SK-N-MC (cell line): Measurements from ENCODE around the gene MYO9A.

Experiments
- EZH2 ChIP-seq: fragments of 200-600 bp; sonication (generic); IDR thresholded peaks from one replicate; pipeline ENCODE4 v1.6.1; 2017; ENCODE audit warnings: antibody characterized with exemption
- FOXP2 ChIP-seq: optimal IDR thresholded peaks from 2 replicates; pipeline ENCODE3; 2011; ENCODE audit warnings: mild to moderate bottlenecking, moderate library complexity; ENCODE audit not compliant: insufficient read depth; ENCODE audit errors: extremely low read length, control extremely low read depth
- POLR2AphosphoS5 ChIP-seq: IDR thresholded peaks from 2 replicates; pipeline ENCODE4 v1.6.1; 2012; ENCODE audit warnings: mild to moderate bottlenecking, low read depth, low read length, borderline replicate concordance

DNA sequence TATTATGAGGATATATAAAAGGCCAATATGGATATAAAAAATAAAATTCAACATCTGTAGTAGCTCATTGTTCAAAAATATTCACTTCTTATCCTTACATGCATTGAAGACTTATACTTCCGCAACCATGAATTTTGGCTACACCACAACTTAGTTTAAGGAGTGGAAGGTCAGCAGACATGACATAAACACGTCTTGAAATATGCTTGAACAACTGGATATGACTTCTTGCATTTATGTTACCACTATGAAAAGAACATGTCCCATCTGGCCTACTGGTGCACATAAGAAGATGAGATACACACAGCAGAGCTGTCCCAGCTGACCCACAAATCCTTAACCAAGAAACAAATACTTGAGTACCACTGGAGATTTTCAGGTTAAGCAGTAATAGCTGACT is 52.1 kb downstream of the MYO9A start:
- TF ChIP-seq POLR2AphosphoS5: no peak
- TF ChIP-seq EZH2: no peak
- no peak for TF ChIP-seq FOXP2
